BE2C (cell line): Measurements from ENCODE around the gene CEP41.

Source experiments
- DNase-seq: peaks from one replicate; pipeline ENCODE4 v3.0.0-alpha.2; 2020
- H3K27me3 ChIP-seq: fragments of 250-450 bp; sonication (Bioruptor Pico); 2 replicates; pipeline ENCODE4 v1.5.1; 2020; ENCODE audit warnings: mild to moderate bottlenecking
- H3K36me3 ChIP-seq: fragments of 250-450 bp; sonication (Bioruptor Pico); 2 replicates; pipeline ENCODE4 v1.5.1; 2020; ENCODE audit warnings: mild to moderate bottlenecking
- H3K4me1 ChIP-seq: fragments of 250-450 bp; sonication (Bioruptor Pico); 2 replicates; pipeline ENCODE4 v1.5.1; 2020
- H3K4me3 ChIP-seq: 2 replicates; pipeline ENCODE4 v1.5.1; 2011; ENCODE audit warnings: low read depth, low read length
- H3K9me3 ChIP-seq: fragments of 250-450 bp; sonication (Bioruptor Pico); 2 replicates; pipeline ENCODE4 v1.5.1; 2020
- CTCF ChIP-seq: IDR thresholded peaks from 2 replicates; pipeline ENCODE4 v1.5.1; 2012; ENCODE audit warnings: mild to moderate bottlenecking, low read depth, low read length

Gene CEP41

GRCh38 chr7:130346177-130346905, 94.5 kb downstream of the CEP41 start:
- H3K9me3 ChIP-seq: no peaks in the 10 kb centered on the region
- H3K4me1 ChIP-seq: no peaks in the 10 kb centered on the region
- no peaks in the 10 kb centered on the region for H3K36me3 ChIP-seq
- H3K4me3 ChIP-seq: no peak overlapping the region
- TF ChIP-seq CTCF: no peak
- H3K27me3 ChIP-seq: no peaks in the 10 kb centered on the region
- no peak for DNase-seq

GRCh38 chr7:130345725-130346124, 95.1 kb downstream of the CEP41 start:
- Histone ChIP-seq H3K4me3 (no peak overlapping the region), H3K4me1 (no peaks in the 10 kb centered on the region), H3K27me3 (no peaks in the 10 kb centered on the region), H3K9me3 (no peaks in the 10 kb centered on the region), H3K36me3 (no peaks in the 10 kb centered on the region)
- TF ChIP-seq CTCF: no peak
- DNase-seq: no peak

- Histone ChIP-seq H3K9me3 (no peaks in the 10 kb centered on the region), H3K36me3 (no peaks in the 10 kb centered on the region), H3K4me3 (no peak overlapping the region), H3K4me1 (no peaks in the 10 kb centered on the region), H3K27me3 (no peaks in the 10 kb centered on the region)
- DNase-seq: no peak
- TF ChIP-seq CTCF: no peak
Measured at GRCh38 chr7:130345136-130345535, 95.7 kb downstream of the CEP41 start.

GRCh38 chr7:130344271-130344866, 96.4 kb downstream of the CEP41 start, which contains the start of gene CPA5:
CPA5 (plus strand) TSS chr7:130344816; CDS start chr7:130346486, 1,670 bp downstream.
- TF ChIP-seq CTCF: no peak
- H3K4me3 ChIP-seq: no peak within 1 kb of the TSS

More at GRCh38 chr7:130344271-130344866, 96.4 kb downstream of the CEP41 start, which contains the start of gene CPA5:
- Histone ChIP-seq H3K36me3 (no peaks in the 10 kb centered on the region), H3K27me3 (no peaks in the 10 kb centered on the region), H3K9me3 (no peaks in the 10 kb centered on the region), H3K4me1 (no peaks in the 10 kb centered on the region)
- no peak for DNase-seq
